Panc1 (cell line): Measurements from ENCODE around the gene RAB28. TPM values are rescaled to one million over a fixed set of nuclear protein-coding genes. Genes with fewer than 3 reads are reported as not detected.

ENCODE experiments used
- ATAC-seq: fragments of 200-7000 bp; cut with Tn5 transposase; 2 replicates; pipeline ENCODE4 v1.9.1; 2020; ENCODE audit warnings: mild to moderate bottlenecking, moderate library complexity
- BruUV-seq: library from RNA; stranded (reverse); fragments of 400-500 nt; replicated peaks from 2 replicates; lab custom pipeline; 2021; lab: Mats Ljungman, UMichigan
- CTCF ChIA-PET: fragments of 300-600 bp; sonication (Branson Sonifier 250); formaldehyde crosslinking; loops from one replicate; lab custom pipeline; 2022; ENCODE audit warnings: antibody characterized with exemption; lab: Charles Lee
- POLR2A ChIA-PET: fragments of 300-600 bp; sonication (Branson Sonifier 250); formaldehyde crosslinking; loops from one replicate; lab custom pipeline; 2022; ENCODE audit warnings: antibody characterized with exemption; lab: Charles Lee
- DNase-seq: peaks from one replicate; pipeline ENCODE4 v3.0.0-alpha.2; 2010; ENCODE audit warnings: low read depth, low spot score
- H3K27ac ChIP-seq: 2 replicates; pipeline ENCODE4 v1.5.1; 2011; ENCODE audit warnings: mild to moderate bottlenecking, low read length, inconsistent platforms
- H3K27me3 ChIP-seq: fragments of 200-500 bp; sonication (Bioruptor generic); 2 replicates; pipeline ENCODE4 v1.6.0; 2014; ENCODE audit warnings: low read length, inconsistent platforms; ENCODE audit not compliant: control insufficient read depth, insufficient read depth
- H3K36me3 ChIP-seq: fragments of 200-500 bp; sonication (Bioruptor generic); 2 replicates; pipeline ENCODE4 v1.5.1; 2014; ENCODE audit warnings: inconsistent platforms, mild to moderate bottlenecking, low read length, moderate library complexity; ENCODE audit not compliant: control insufficient read depth, insufficient read depth
- H3K4me1 ChIP-seq: 2 replicates; pipeline ENCODE4 v1.5.1; 2011; ENCODE audit warnings: inconsistent platforms, mild to moderate bottlenecking, low read length, moderate library complexity; ENCODE audit not compliant: control insufficient read depth, insufficient read depth
- H3K4me3 ChIP-seq, 2 experiments: 2 replicates each; pipeline ENCODE4 v1.5.1; 2011 to 2012; ENCODE audit warnings: low read depth in 2 of 2, low read length in 2 of 2, mild to moderate bottlenecking in 2 of 2, inconsistent platforms in 1 of 2, moderate library complexity in 1 of 2
- H3K9me3 ChIP-seq: fragments of 200-500 bp; sonication (Bioruptor generic); 2 replicates; pipeline ENCODE4 v1.5.1; 2014; ENCODE audit warnings: low read depth, mild to moderate bottlenecking, inconsistent platforms, low read length, moderate library complexity; ENCODE audit not compliant: control insufficient read depth, insufficient read depth
- POLR2AphosphoS5 ChIP-seq: IDR thresholded peaks from 2 replicates; pipeline ENCODE4 v1.6.1; 2012; ENCODE audit warnings: mild to moderate bottlenecking, low read depth, low read length, moderate library complexity
- SIN3A ChIP-seq: IDR thresholded peaks from 2 replicates; pipeline ENCODE4 v1.6.1; 2012; ENCODE audit warnings: low read depth, mild to moderate bottlenecking, low read length, moderate library complexity, borderline replicate concordance; ENCODE audit not compliant: insufficient read depth
- TCF7L2 ChIP-seq: IDR thresholded peaks from 2 replicates; pipeline ENCODE4 v1.6.1; 2011; ENCODE audit warnings: mild to moderate bottlenecking, low read depth, low read length, inconsistent platforms
- in situ Hi-C: cut with HindIII; loops from 2 replicates; pipeline ENCODE4 v1.10.0; 2016; ENCODE audit warnings: low sequenced_read_pairs, low pct_unique_long_range_greater_than_20kb
- intact Hi-C: fragments of 100-400 bp; cut with micrococcal nuclease; formaldehyde crosslinking; loops from one replicate; pipeline ENCODE4 v1.10.0; 2022; ENCODE audit not compliant: unreplicated experiment
- total RNA-seq: library from RNA; stranded (reverse); gene quantifications from one replicate; pipeline ENCODE4 v1.2.1, GENCODE V29; 2021; ENCODE audit not compliant: unreplicated experiment
- TF ChIP-seq, protein P1 (sequence below), 2 experiments: IDR thresholded peaks; 2 replicates each; pipeline ENCODE4 v1.6.1; 2011 to 2012; ENCODE audit warnings: low read depth in 2 of 2, control low read depth in 1 of 2, low read length in 1 of 2, mild to moderate bottlenecking in 1 of 2, moderate library complexity in 1 of 2; ENCODE audit not compliant: insufficient read depth in 1 of 2
- TF ChIP-seq, protein P2 (sequence below): fragments of 450-650 bp; IDR thresholded peaks from 2 replicates; pipeline ENCODE4 v1.5.1; 2017; ENCODE audit warnings: mild to moderate bottlenecking

RAB28 gene
- total RNA-seq, 1 experiment from 2014 or later = 10.2 TPM

DNA sequence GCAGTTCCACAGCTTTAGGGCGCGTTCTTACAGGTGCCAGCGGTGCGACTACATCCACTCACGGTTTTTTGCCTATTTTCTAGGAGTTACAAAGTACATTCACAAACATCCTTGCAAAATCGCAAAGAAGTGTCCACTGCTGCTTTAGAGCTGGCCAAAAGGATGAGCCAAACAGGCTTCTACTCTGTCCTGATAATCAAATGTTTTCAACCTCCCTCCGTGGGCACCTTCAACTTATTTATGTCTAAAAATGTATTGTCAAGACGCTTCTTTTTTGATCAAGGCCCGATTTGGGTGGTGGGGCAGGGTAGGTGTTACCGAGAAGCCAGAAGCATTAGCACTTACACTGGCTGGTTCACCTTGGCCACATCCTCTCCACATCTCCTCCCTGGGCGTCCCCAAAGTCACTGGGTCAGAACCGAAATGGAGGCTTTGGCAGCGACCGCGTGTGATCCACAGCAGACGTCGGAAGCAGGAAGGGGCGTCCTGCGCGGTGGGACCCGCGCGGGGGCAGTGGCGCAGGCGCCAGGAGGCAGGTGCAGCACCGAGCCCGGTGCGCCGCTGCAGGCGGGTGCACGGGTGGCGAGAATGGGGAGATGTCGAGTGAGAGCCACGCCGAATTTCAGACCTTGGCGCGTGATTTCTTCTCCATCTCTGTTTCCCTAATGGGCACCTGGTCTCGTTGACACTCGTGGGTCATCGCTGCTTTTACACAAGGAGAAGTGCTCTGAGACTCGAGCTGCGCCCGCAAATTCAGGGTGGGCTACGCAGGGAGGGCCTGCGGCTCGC, 43.2 kb upstream of the RAB28 start:
- in situ Hi-C loops = no loop called here
- intact Hi-C loops = no loop called here
- Histone ChIP-seq H3K27ac (no peak overlapping the region), H3K36me3 (no peaks in the 10 kb centered on the region), H3K27me3 (no peaks in the 10 kb centered on the region), H3K9me3 (no peaks in the 10 kb centered on the region), H3K4me3 (no peak overlapping the region), H3K4me1 (no peaks in the 10 kb centered on the region)
- TF ChIP-seq, protein P1, sequence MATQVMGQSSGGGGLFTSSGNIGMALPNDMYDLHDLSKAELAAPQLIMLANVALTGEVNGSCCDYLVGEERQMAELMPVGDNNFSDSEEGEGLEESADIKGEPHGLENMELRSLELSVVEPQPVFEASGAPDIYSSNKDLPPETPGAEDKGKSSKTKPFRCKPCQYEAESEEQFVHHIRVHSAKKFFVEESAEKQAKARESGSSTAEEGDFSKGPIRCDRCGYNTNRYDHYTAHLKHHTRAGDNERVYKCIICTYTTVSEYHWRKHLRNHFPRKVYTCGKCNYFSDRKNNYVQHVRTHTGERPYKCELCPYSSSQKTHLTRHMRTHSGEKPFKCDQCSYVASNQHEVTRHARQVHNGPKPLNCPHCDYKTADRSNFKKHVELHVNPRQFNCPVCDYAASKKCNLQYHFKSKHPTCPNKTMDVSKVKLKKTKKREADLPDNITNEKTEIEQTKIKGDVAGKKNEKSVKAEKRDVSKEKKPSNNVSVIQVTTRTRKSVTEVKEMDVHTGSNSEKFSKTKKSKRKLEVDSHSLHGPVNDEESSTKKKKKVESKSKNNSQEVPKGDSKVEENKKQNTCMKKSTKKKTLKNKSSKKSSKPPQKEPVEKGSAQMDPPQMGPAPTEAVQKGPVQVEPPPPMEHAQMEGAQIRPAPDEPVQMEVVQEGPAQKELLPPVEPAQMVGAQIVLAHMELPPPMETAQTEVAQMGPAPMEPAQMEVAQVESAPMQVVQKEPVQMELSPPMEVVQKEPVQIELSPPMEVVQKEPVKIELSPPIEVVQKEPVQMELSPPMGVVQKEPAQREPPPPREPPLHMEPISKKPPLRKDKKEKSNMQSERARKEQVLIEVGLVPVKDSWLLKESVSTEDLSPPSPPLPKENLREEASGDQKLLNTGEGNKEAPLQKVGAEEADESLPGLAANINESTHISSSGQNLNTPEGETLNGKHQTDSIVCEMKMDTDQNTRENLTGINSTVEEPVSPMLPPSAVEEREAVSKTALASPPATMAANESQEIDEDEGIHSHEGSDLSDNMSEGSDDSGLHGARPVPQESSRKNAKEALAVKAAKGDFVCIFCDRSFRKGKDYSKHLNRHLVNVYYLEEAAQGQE (IDR thresholded peaks at IDR 0.05; ENCODE audit: insufficient read depth in 1 of 2, low read depth in 2 of 2, low read length in 1 of 2) = no peak
- TF ChIP-seq, protein P2, sequence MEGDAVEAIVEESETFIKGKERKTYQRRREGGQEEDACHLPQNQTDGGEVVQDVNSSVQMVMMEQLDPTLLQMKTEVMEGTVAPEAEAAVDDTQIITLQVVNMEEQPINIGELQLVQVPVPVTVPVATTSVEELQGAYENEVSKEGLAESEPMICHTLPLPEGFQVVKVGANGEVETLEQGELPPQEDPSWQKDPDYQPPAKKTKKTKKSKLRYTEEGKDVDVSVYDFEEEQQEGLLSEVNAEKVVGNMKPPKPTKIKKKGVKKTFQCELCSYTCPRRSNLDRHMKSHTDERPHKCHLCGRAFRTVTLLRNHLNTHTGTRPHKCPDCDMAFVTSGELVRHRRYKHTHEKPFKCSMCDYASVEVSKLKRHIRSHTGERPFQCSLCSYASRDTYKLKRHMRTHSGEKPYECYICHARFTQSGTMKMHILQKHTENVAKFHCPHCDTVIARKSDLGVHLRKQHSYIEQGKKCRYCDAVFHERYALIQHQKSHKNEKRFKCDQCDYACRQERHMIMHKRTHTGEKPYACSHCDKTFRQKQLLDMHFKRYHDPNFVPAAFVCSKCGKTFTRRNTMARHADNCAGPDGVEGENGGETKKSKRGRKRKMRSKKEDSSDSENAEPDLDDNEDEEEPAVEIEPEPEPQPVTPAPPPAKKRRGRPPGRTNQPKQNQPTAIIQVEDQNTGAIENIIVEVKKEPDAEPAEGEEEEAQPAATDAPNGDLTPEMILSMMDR = no peak
- TF ChIP-seq POLR2AphosphoS5 (no peak), SIN3A (no peak), TCF7L2 (no peak)
- POLR2A ChIA-PET = no interaction called here
- CTCF ChIA-PET = no interaction called here
- DNase-seq (no peak), ATAC-seq (no peak)
- BruUV-seq = no TSS peak

DNA sequence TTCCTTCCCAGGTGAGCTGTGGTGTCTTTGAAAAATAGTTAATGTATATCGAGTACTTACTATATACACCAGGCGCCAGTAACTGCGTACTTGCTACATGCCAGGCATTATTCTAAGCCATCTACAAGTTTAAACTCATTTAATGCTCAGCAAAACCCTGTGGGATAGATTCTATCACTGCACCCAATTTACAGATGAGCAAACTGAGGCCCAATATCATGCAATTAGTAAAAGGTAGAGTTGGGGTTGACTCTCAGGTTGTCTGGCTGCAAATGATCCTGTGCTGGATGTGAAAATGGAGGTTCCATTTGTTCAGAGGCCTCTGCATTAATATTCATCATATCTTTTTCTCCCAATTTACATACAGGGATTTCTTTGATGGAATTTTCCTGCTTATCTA, 42.5 kb upstream of the RAB28 start:
- intact Hi-C loops = no loop called here
- CTCF ChIA-PET = no interaction called here

More for the DNA sequence above, 42.5 kb upstream of the RAB28 start:
- TF ChIP-seq POLR2AphosphoS5 (no peak), TCF7L2 (no peak), SIN3A (no peak)
- TF ChIP-seq, protein P2 = no peak
- TF ChIP-seq, protein P1 (IDR thresholded peaks at IDR 0.05; ENCODE audit: insufficient read depth in 1 of 2, low read depth in 2 of 2, low read length in 1 of 2) = no peak
- no TSS peak for BruUV-seq
- H3K4me1 ChIP-seq = no peaks in the 10 kb centered on the region
- H3K36me3 ChIP-seq = no peaks in the 10 kb centered on the region
- no peak for ATAC-seq
- no peaks in the 10 kb centered on the region for H3K27me3 ChIP-seq
- no peak overlapping the region for H3K27ac ChIP-seq
- no peak overlapping the region for H3K4me3 ChIP-seq
- DNase-seq = no peak
- no peaks in the 10 kb centered on the region for H3K9me3 ChIP-seq
- in situ Hi-C loops = no loop called here
- POLR2A ChIA-PET = interaction anchor here (0.6 kb wide), 1 partner anchor 43 kb away, joined by 3 read pairs; no protein-coding TSS in a partner anchor
